IMR-90 (cell line): ENCODE measurements around the gene NHSL1.

Experiments
- BHLHE40 ChIP-seq: fragments of 150-350 bp; IDR thresholded peaks from 2 replicates; pipeline ENCODE4 v1.6.1; 2016; ENCODE audit warnings: mild to moderate bottlenecking, low read depth, low read length
- CEBPB ChIP-seq: IDR thresholded peaks from 2 replicates; pipeline ENCODE4 v1.6.1; 2012; ENCODE audit warnings: low read depth, low read length, improper control_type of control experiment
- CTCF ChIP-seq: conservative IDR thresholded peaks from 2 replicates; pipeline ENCODE4 v1.5.1; 2012; ENCODE audit warnings: mild to moderate bottlenecking, low read depth, low read length, improper control_type of control experiment
- POLR2A ChIP-seq: IDR thresholded peaks from 2 replicates; pipeline ENCODE4 v1.6.1; 2012; ENCODE audit warnings: mild to moderate bottlenecking, low read depth, low read length
- SMC3 ChIP-seq: fragments of 150-350 bp; IDR thresholded peaks from 2 replicates; pipeline ENCODE4 v1.6.1; 2016; ENCODE audit warnings: low read depth, mild to moderate bottlenecking, antibody characterized with exemption, low read length, moderate library complexity

GRCh38 chr6:138386897-138387296, 112.4 kb downstream of the NHSL1 start:
- no peak for TF ChIP-seq CTCF
- TF ChIP-seq SMC3: no peak
- TF ChIP-seq BHLHE40: no peak
- no peak for TF ChIP-seq CEBPB
- TF ChIP-seq POLR2A: no peak
